ENCODE results near the gene RELA.

RELA gene

DNA sequence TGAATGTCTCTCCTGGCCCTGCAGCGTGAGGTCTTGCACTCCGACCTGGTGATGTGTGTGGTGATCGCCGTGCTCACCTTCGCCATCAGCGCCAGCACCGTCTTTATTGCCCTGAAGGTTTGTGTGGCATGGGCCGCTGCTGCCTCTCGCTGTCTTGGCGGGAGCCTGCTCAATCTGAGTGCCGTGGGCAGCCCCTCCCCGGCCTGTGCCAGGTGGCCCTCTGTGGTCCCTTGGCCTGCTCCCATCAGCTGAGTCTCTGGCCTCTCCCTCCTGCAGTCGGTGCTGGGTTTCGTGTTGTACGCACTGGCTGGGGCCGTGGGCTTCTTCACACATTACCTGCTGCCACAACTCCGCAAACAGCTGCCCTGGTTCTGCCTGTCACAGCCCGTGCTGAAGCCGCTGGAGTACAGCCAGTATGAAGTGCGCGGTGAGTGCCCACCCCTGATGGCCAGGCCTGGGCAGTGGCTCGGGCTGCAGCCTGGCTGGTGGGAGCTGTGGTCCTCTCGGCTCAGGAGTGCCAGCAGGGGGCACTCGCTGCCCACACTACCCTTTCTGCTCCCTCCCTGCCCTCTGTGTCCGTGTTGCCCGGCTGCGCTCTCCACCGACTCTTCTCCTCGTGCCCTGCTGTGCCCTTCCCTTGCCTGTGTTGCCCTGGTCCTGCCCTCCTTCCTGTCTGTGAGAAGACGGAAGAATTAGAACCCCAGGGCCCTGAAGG is 36.9 kb downstream of the RELA start:
- Histone ChIP-seq H3K27me3 (ENCODE audit: insufficient read depth, low read length, poor library complexity) (no peaks in the 10 kb centered on the region), H2AK5ac (ENCODE audit: low read length) (no peak overlapping the region), H2BK5ac (ENCODE audit: low read length) (no peak overlapping the region), H3K36me3 (ENCODE audit: control insufficient read depth, insufficient read depth, low read length) (peaks cover 28% of the 10 kb centered on the region), H3K27ac (ENCODE audit: low read depth, low read length) (no peak overlapping the region), H3K79me2 (ENCODE audit: control insufficient read depth, insufficient read depth, low read length) (no peaks in the 10 kb centered on the region), H3K4me1 (ENCODE audit: control insufficient read depth, low read depth, low read length) (no peaks in the 10 kb centered on the region), H3K18ac (ENCODE audit: low read length) (no peak overlapping the region), H4K5ac (ENCODE audit: low read length) (no peak overlapping the region), H3K79me1 (ENCODE audit: low read length) (no peaks in the 10 kb centered on the region), H3K9ac (ENCODE audit: low read length) (no peak overlapping the region), H3K56ac (ENCODE audit: low read length) (no peak overlapping the region), H3K23ac (ENCODE audit: low read length) (no peak overlapping the region), H2BK120ac (ENCODE audit: low read depth, low read length) (no peak overlapping the region), H2BK15ac (replicated peaks; ENCODE audit: low read depth) (no peak overlapping the region), H3K4me2 (ENCODE audit: low read length) (no peak overlapping the region), H4K8ac (ENCODE audit: low read depth, low read length) (no peak overlapping the region), H3K4me3 (ENCODE audit: low read length) (no peak overlapping the region), H3K4ac (ENCODE audit: low read depth, low read length) (no peak overlapping the region)
- no CpG with 5 or more reads among the region's 30 CpGs for WGBS (ENCODE audit: extremely low coverage, insufficient coverage, low lambda C conversion rate)
- DNase-seq = peak; percentile 49

DNA sequence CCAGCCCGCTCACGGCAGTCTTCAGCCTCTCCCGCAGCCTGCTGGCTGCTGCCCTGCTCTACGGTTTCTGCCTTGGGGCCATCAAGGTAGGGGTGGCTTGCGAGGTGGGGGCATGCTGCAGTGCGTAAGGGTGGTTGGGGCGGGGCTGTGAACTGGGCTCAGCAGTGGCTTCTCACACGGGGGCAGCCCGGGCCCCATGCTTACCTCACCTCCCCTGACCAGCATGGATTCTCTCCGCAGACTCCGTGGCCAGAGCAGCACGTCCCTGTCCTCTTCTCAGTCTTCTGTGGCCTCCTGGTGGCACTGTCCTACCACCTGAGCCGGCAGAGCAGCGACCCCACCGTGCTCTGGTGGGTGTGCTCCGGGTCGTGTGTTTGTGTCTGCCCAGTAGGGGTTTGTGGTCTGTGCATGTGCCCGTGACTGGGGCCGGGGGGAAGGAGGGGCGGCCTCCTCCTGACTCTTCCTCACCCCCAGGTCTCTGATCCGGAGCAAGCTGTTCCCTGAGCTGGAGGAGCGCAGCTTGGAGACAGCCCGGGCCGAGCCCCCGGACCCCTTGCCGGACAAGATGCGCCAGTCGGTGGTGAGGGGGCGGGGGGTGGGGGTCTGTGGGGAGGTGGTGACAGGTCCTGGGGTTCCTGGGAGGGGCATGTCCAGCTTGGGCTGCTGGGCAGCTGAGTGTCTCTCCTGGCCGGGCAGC is 37.6 kb downstream of the RELA start:
- Histone ChIP-seq H3K79me1 (ENCODE audit: low read length) (no peaks in the 10 kb centered on the region), H2BK5ac (ENCODE audit: low read length) (no peak overlapping the region), H3K36me3 (ENCODE audit: control insufficient read depth, insufficient read depth, low read length) (peaks cover 25% of the 10 kb centered on the region), H3K4me3 (ENCODE audit: low read length) (no peak overlapping the region), H3K9ac (ENCODE audit: low read length) (no peak overlapping the region), H3K27me3 (ENCODE audit: insufficient read depth, low read length, poor library complexity) (no peaks in the 10 kb centered on the region), H4K8ac (ENCODE audit: low read depth, low read length) (no peak overlapping the region), H3K27ac (ENCODE audit: low read depth, low read length) (no peak overlapping the region), H3K18ac (ENCODE audit: low read length) (no peak overlapping the region), H3K56ac (ENCODE audit: low read length) (no peak overlapping the region), H4K5ac (ENCODE audit: low read length) (no peak overlapping the region), H3K4me1 (ENCODE audit: control insufficient read depth, low read depth, low read length) (no peaks in the 10 kb centered on the region), H3K4me2 (ENCODE audit: low read length) (no peak overlapping the region), H2BK120ac (ENCODE audit: low read depth, low read length) (no peak overlapping the region), H3K4ac (ENCODE audit: low read depth, low read length) (no peak overlapping the region), H3K23ac (ENCODE audit: low read length) (no peak overlapping the region), H2BK15ac (replicated peaks; ENCODE audit: low read depth) (no peak overlapping the region), H2AK5ac (ENCODE audit: low read length) (no peak overlapping the region), H3K79me2 (ENCODE audit: control insufficient read depth, insufficient read depth, low read length) (no peaks in the 10 kb centered on the region)
- WGBS (ENCODE audit: extremely low coverage, insufficient coverage, low lambda C conversion rate) = no CpG with 5 or more reads among the region's 30 CpGs
- peak; percentile 16 for DNase-seq

DNA sequence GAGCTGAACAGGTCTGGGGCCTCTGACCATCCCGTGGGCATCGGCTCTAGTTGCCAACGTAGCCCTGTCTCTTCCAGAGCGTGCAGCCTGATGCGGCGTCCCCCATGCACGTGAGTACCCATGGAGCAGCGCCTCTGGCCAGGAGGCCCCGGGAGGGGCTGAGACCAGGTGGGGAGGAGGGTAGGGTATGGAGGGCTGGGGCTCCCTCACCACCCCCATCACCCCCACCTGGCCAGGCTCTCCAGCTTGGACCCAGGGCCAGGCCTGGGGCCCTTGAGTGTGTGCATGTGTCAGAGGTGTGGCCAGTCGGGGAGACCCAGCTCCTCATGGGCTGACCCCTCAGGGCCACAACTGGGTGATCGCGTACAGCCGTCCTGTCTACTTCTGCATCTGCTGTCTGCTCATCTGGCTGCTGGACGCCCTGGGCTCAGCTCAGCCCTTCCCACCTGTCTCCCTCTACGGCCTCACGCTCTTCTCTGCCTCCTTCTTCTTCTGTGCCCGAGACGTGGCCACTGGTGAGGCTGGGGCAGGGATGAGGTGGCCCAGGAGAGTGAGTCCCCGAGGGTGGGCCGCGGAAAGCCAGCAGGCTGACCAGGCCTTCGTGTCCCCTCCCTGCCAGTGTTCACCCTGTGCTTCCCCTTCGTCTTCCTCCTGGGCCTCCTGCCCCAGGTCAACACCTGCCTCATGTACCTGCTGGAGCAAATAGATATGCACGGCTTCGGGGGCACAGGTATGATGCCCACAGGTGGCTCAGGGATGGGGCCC is 38.7 kb downstream of the RELA start:
- Histone ChIP-seq H3K36me3 (ENCODE audit: control insufficient read depth, insufficient read depth, low read length) (peaks cover 21% of the 10 kb centered on the region), H3K79me2 (ENCODE audit: control insufficient read depth, insufficient read depth, low read length) (no peaks in the 10 kb centered on the region), H4K5ac (ENCODE audit: low read length) (no peak overlapping the region), H2BK15ac (replicated peaks; ENCODE audit: low read depth) (no peak overlapping the region), H3K4me1 (ENCODE audit: control insufficient read depth, low read depth, low read length) (no peaks in the 10 kb centered on the region), H3K4me3 (ENCODE audit: low read length) (no peak overlapping the region), H3K79me1 (ENCODE audit: low read length) (peaks cover 1% of the 10 kb centered on the region), H3K27me3 (ENCODE audit: insufficient read depth, low read length, poor library complexity) (no peaks in the 10 kb centered on the region), H3K4ac (ENCODE audit: low read depth, low read length) (no peak overlapping the region), H3K23ac (ENCODE audit: low read length) (no peak overlapping the region), H3K18ac (ENCODE audit: low read length) (no peak overlapping the region), H2BK120ac (ENCODE audit: low read depth, low read length) (no peak overlapping the region), H2AK5ac (ENCODE audit: low read length) (no peak overlapping the region), H4K8ac (ENCODE audit: low read depth, low read length) (no peak overlapping the region), H2BK5ac (ENCODE audit: low read length) (no peak overlapping the region), H3K9ac (ENCODE audit: low read length) (no peak overlapping the region), H3K27ac (ENCODE audit: low read depth, low read length) (no peak overlapping the region), H3K56ac (ENCODE audit: low read length) (no peak overlapping the region), H3K4me2 (ENCODE audit: low read length) (no peak overlapping the region)
- WGBS (ENCODE audit: extremely low coverage, insufficient coverage, low lambda C conversion rate) = no CpG with 5 or more reads among the region's 25 CpGs
- no peak for DNase-seq

DNA sequence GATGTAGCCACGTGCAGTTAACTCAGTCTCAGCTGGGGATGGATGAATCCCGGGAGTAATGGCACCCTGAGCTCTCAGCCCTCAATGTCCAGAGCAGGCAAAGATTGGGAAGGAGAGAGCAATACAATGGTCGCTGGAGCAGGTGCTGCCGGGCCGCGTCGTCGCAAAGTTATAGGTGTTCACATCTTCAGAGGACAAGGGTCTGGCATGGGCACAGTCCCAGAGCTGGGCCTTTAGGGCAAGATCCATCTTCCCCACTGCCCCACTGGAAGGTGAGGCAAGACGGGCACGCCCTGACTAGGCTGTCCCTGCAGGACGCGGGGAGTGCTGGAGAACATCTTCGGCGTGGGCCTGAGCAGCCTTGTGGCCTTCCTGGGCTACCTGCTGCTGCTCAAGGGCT is 39.5 kb downstream of the RELA start:
- Histone ChIP-seq H4K8ac (ENCODE audit: low read depth, low read length) (no peak overlapping the region), H3K79me2 (ENCODE audit: control insufficient read depth, insufficient read depth, low read length) (no peaks in the 10 kb centered on the region), H3K18ac (ENCODE audit: low read length) (no peak overlapping the region), H3K4me3 (ENCODE audit: low read length) (no peak overlapping the region), H4K5ac (ENCODE audit: low read length) (no peak overlapping the region), H2BK5ac (ENCODE audit: low read length) (no peak overlapping the region), H3K79me1 (ENCODE audit: low read length) (peaks cover 1% of the 10 kb centered on the region), H3K4ac (ENCODE audit: low read depth, low read length) (no peak overlapping the region), H3K4me2 (ENCODE audit: low read length) (no peak overlapping the region), H2BK15ac (replicated peaks; ENCODE audit: low read depth) (no peak overlapping the region), H2AK5ac (ENCODE audit: low read length) (no peak overlapping the region), H3K36me3 (ENCODE audit: control insufficient read depth, insufficient read depth, low read length) (peaks cover 17% of the 10 kb centered on the region), H3K9ac (ENCODE audit: low read length) (no peak overlapping the region), H3K27ac (ENCODE audit: low read depth, low read length) (no peak overlapping the region), H3K56ac (ENCODE audit: low read length) (no peak overlapping the region), H3K27me3 (ENCODE audit: insufficient read depth, low read length, poor library complexity) (no peaks in the 10 kb centered on the region), H2BK120ac (ENCODE audit: low read depth, low read length) (no peak overlapping the region), H3K4me1 (ENCODE audit: control insufficient read depth, low read depth, low read length) (no peaks in the 10 kb centered on the region), H3K23ac (ENCODE audit: low read length) (no peak overlapping the region)
- WGBS (ENCODE audit: extremely low coverage, insufficient coverage, low lambda C conversion rate) = no CpG with 5 or more reads among the region's 14 CpGs
- DNase-seq = no peak

DNA sequence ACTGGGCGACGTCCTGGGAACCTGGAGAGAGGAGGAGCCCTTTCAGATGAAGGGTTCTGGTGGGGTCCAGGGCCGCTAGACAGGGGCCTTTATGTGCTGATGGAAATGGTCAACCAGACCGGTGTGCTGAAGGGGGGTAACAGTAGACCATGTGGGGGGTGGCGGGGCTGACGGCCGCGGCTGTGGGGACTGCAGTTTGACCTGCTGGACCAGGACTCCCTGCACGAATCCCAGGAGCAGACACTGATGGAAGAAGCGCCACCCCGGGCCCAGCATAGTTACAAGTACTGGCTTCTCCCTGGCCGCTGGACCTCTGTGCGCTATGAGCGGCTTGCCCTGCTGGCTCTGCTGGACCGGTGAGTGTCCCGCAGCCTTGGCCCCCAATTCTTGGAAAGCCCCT is 40.7 kb downstream of the RELA start:
- Histone ChIP-seq H2AK5ac (ENCODE audit: low read length) (no peak overlapping the region), H3K9ac (ENCODE audit: low read length) (no peak overlapping the region), H2BK5ac (ENCODE audit: low read length) (no peak overlapping the region), H3K27ac (ENCODE audit: low read depth, low read length) (no peak overlapping the region), H3K4me1 (ENCODE audit: control insufficient read depth, low read depth, low read length) (no peaks in the 10 kb centered on the region), H3K4ac (ENCODE audit: low read depth, low read length) (no peak overlapping the region), H3K27me3 (ENCODE audit: insufficient read depth, low read length, poor library complexity) (no peaks in the 10 kb centered on the region), H3K18ac (ENCODE audit: low read length) (no peak overlapping the region), H3K4me2 (ENCODE audit: low read length) (no peak overlapping the region), H3K23ac (ENCODE audit: low read length) (no peak overlapping the region), H3K4me3 (ENCODE audit: low read length) (no peak overlapping the region), H4K5ac (ENCODE audit: low read length) (no peak overlapping the region), H2BK120ac (ENCODE audit: low read depth, low read length) (no peak overlapping the region), H3K79me2 (ENCODE audit: control insufficient read depth, insufficient read depth, low read length) (peaks cover 7% of the 10 kb centered on the region), H2BK15ac (replicated peaks; ENCODE audit: low read depth) (no peak overlapping the region), H3K56ac (ENCODE audit: low read length) (no peak overlapping the region), H3K36me3 (ENCODE audit: control insufficient read depth, insufficient read depth, low read length) (peaks cover 13% of the 10 kb centered on the region), H4K8ac (ENCODE audit: low read depth, low read length) (no peak overlapping the region), H3K79me1 (ENCODE audit: low read length) (peaks cover 8% of the 10 kb centered on the region)
- DNase-seq = no peak
- no CpG with 5 or more reads among the region's 16 CpGs for WGBS (ENCODE audit: extremely low coverage, insufficient coverage, low lambda C conversion rate)
